Measurements from ENCODE around the gene PDHB. TPM values are rescaled to one million over a fixed set of nuclear protein-coding genes. Genes with fewer than 3 reads are reported as not detected.

PDHB gene
- polyA plus RNA-seq, 1 donor (not counting 4 experiments of a cell fraction or from before 2014, with no cell fraction given) = 78.9 TPM

- no peaks in the 10 kb centered on the region for H3K9me1 ChIP-seq (ENCODE audit: control insufficient read depth, extremely low read depth, insufficient read depth, low read length)
- H3K79me2 ChIP-seq (ENCODE audit: control insufficient read depth, insufficient read depth, low read length) = peaks cover 7% of the 10 kb centered on the region
- no peaks in the 10 kb centered on the region for H3K9me3 ChIP-seq (ENCODE audit: control insufficient read depth, low read depth, low read length)
- peaks cover 13% of the 10 kb centered on the region for H3K4me1 ChIP-seq (ENCODE audit: control insufficient read depth, extremely low read depth, insufficient read depth, low read length)
- H3K27ac ChIP-seq (ENCODE audit: control insufficient read depth, insufficient read depth, low read length) = peak overlapping the region; percentile 1
- H3K4me3 ChIP-seq (ENCODE audit: control insufficient read depth in 2 of 3, extremely low read depth in 1 of 3, insufficient read depth in 2 of 3, low read depth in 1 of 3, low read length in 3 of 3) = peak overlapping the region in 2 of 3 experiments; percentile 85 to 89
- no peak overlapping the region for H3K9ac ChIP-seq (ENCODE audit: control insufficient read depth, extremely low read depth, insufficient read depth, low read length)
- no peaks in the 10 kb centered on the region for H3K27me3 ChIP-seq (ENCODE audit: control insufficient read depth, extremely low read depth, insufficient read depth, low read length)
- FAIRE-seq (no peak), DNase-seq (ENCODE audit: low read depth, low spot score) (no peak)
- no peaks in the 10 kb centered on the region for H4K20me1 ChIP-seq (ENCODE audit: control insufficient read depth, extremely low read depth, insufficient read depth, low read length)
- peak overlapping the region; percentile 30 for H3K4me2 ChIP-seq (ENCODE audit: control insufficient read depth, extremely low read depth, insufficient read depth, low read depth, low read length)
- peaks cover 0 to 13% of the 10 kb centered on the region in 2 experiments for H3K36me3 ChIP-seq (ENCODE audit: control insufficient read depth in 2 of 2, extremely low read depth in 1 of 2, insufficient read depth in 2 of 2, low read length in 2 of 2)
- dilution Hi-C loops (cut with MboI; ENCODE audit: extremely low pct_ligation_motif_present, low sequenced_read_pairs) = no loop called here
- TF ChIP-seq CTCF (optimal IDR thresholded peaks at IDR 0.05 in 1 of 3, IDR thresholded peaks at IDR 0.05 in 1 of 3, conservative IDR thresholded peaks at IDR 0.05 in 1 of 3; ENCODE audit: extremely low read depth in 1 of 3, insufficient read depth in 2 of 3, low read length in 3 of 3) (no peak), EZH2 (IDR thresholded peaks at IDR 0.05; ENCODE audit: low read length) (no peak)
- H2AFZ ChIP-seq (ENCODE audit: control insufficient read depth, low read length) = peak overlapping the region; percentile 25
Observed at GRCh38 chr3:58434168-58434504, 504 bp upstream of the PDHB start.

GRCh38 chr3:58432905-58433304 is 727 bp downstream of the PDHB start:
- Histone ChIP-seq H3K9ac (ENCODE audit: control insufficient read depth, extremely low read depth, insufficient read depth, low read length) (peak overlapping the region; percentile 84), H3K27me3 (ENCODE audit: control insufficient read depth, extremely low read depth, insufficient read depth, low read length) (no peaks in the 10 kb centered on the region), H2AFZ (ENCODE audit: control insufficient read depth, low read length) (peak overlapping the region; percentile 97), H3K4me1 (ENCODE audit: control insufficient read depth, extremely low read depth, insufficient read depth, low read length) (peaks cover 13% of the 10 kb centered on the region), H3K4me3 (ENCODE audit: control insufficient read depth in 2 of 3, extremely low read depth in 1 of 3, insufficient read depth in 2 of 3, low read depth in 1 of 3, low read length in 3 of 3) (peak overlapping the region; percentile 76 to 89 (median 85)), H3K36me3 (ENCODE audit: control insufficient read depth in 2 of 2, extremely low read depth in 1 of 2, insufficient read depth in 2 of 2, low read length in 2 of 2) (peaks cover 7 to 20% of the 10 kb centered on the region in 2 experiments), H3K4me2 (ENCODE audit: control insufficient read depth, extremely low read depth, insufficient read depth, low read depth, low read length) (peak overlapping the region; percentile 91), H3K27ac (ENCODE audit: control insufficient read depth, insufficient read depth, low read length) (peak overlapping the region; percentile 80), H4K20me1 (ENCODE audit: control insufficient read depth, extremely low read depth, insufficient read depth, low read length) (no peaks in the 10 kb centered on the region), H3K9me1 (ENCODE audit: control insufficient read depth, extremely low read depth, insufficient read depth, low read length) (no peaks in the 10 kb centered on the region), H3K79me2 (ENCODE audit: control insufficient read depth, insufficient read depth, low read length) (peaks cover 7% of the 10 kb centered on the region), H3K9me3 (ENCODE audit: control insufficient read depth, low read depth, low read length) (no peaks in the 10 kb centered on the region)
- no peak for TF ChIP-seq CTCF (optimal IDR thresholded peaks at IDR 0.05 in 1 of 3, IDR thresholded peaks at IDR 0.05 in 1 of 3, conservative IDR thresholded peaks at IDR 0.05 in 1 of 3; ENCODE audit: extremely low read depth in 1 of 3, insufficient read depth in 2 of 3, low read length in 3 of 3)
- TF ChIP-seq EZH2 (IDR thresholded peaks at IDR 0.05; ENCODE audit: low read length) = no peak
- FAIRE-seq (no peak), DNase-seq (ENCODE audit: low read depth, low spot score) (no peak)
- dilution Hi-C loops (cut with MboI; ENCODE audit: extremely low pct_ligation_motif_present, low sequenced_read_pairs) = no loop called here

Data from keratinocyte (primary cell).